Measurements from ENCODE around the gene MUC13.

DNA sequence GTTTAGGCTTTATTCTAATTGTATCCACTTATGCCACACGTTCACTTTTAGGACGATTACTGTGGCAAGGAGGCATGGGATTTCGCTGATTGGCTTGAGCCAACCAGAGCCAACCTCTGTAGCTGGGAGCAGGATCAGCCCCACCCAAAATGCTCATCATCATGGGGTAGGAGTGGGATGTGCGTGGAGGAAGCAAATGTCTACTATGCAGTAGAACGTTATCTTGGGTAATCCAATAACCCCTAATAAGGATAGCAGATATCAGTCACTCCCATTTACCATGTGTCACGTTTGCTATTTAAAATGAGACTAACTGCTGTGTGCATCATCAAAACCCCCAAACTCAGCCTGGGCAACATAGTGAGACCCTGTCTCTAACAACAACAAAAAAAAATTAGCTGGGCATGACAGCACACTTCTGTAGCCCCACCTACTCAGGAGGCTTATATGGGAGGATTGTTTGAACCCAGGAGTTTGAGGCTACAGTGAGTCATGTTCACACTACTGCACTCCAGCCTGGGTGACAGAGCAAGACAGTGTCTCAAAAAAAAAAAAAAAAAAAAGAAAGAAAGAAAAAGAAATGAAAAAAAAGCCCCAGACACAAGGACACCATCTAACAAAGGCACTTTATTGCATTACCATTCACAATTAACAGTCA lies 29.6 kb downstream of the MUC13 start:
- TF ChIP-seq, protein P1, sequence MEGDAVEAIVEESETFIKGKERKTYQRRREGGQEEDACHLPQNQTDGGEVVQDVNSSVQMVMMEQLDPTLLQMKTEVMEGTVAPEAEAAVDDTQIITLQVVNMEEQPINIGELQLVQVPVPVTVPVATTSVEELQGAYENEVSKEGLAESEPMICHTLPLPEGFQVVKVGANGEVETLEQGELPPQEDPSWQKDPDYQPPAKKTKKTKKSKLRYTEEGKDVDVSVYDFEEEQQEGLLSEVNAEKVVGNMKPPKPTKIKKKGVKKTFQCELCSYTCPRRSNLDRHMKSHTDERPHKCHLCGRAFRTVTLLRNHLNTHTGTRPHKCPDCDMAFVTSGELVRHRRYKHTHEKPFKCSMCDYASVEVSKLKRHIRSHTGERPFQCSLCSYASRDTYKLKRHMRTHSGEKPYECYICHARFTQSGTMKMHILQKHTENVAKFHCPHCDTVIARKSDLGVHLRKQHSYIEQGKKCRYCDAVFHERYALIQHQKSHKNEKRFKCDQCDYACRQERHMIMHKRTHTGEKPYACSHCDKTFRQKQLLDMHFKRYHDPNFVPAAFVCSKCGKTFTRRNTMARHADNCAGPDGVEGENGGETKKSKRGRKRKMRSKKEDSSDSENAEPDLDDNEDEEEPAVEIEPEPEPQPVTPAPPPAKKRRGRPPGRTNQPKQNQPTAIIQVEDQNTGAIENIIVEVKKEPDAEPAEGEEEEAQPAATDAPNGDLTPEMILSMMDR (IDR thresholded peaks at IDR 0.05; ENCODE audit: poor library complexity): no peak
- TF ChIP-seq EZH2phosphoT487 (IDR thresholded peaks at IDR 0.05; ENCODE audit: low read depth, severe bottlenecking, unreplicated experiment) (no peak), EZH2 (IDR thresholded peaks at IDR 0.05; ENCODE audit: borderline replicate concordance) (no peak)

Data from hepatocyte (in vitro differentiated cells).